ENCODE measurements around the gene AOC2. TPM values are rescaled to one million over a fixed set of nuclear protein-coding genes. Genes with fewer than 3 reads are reported as not detected.
A peak's percentile ranks its signal among the peaks of the same experiment; 100 is the strongest.

AOC2 gene
- total and polyA plus RNA-seq, 2 of the 13 experiments (the other 11 are each of a cell fraction or from before 2014, with no cell fraction given), result 1.2 to 3.3 TPM

- TF ChIP-seq ZFYVE20 (CRISPR knock-in tag; IDR thresholded peaks at IDR 0.05; ENCODE audit: borderline replicate concordance, low read depth), result no peak
- TF ChIP-seq ZNF282 (IDR thresholded peaks at IDR 0.05; ENCODE audit: partially characterized antibody), result no peak
- no peak for TF ChIP-seq MIER2 (CRISPR knock-in tag; IDR thresholded peaks at IDR 0.05)
- no peak for TF ChIP-seq CHD4 (IDR thresholded peaks at IDR 0.05; ENCODE audit: borderline replicate concordance, low read length)
- TF ChIP-seq DZIP1 (CRISPR knock-in tag; IDR thresholded peaks at IDR 0.05), result no peak
- TF ChIP-seq THAP11 (CRISPR knock-in tag; IDR thresholded peaks at IDR 0.05), result 0 out of 2 replicates have a peak, but pooled peaks have one; percentile 20
- peak in 1 of 2 experiments; percentile 73; a peak in 2 of 4 replicates for TF ChIP-seq KLF16 (CRISPR knock-in tag; IDR thresholded peaks at IDR 0.05)
- 0 out of 2 replicates have a peak, but pooled peaks have one; percentile 79 for TF ChIP-seq ZNF550 (CRISPR knock-in tag; IDR thresholded peaks at IDR 0.05; ENCODE audit: borderline replicate concordance)
- TF ChIP-seq TBX3 (IDR thresholded peaks at IDR 0.05; ENCODE audit: borderline replicate concordance), result no peak
- TF ChIP-seq SKI (IDR thresholded peaks at IDR 0.05; ENCODE audit: partially characterized antibody), result no peak
- TF ChIP-seq ZNF672 (CRISPR knock-in tag; IDR thresholded peaks at IDR 0.05), result no peak
- no peak for TF ChIP-seq ZNF235 (CRISPR knock-in tag; IDR thresholded peaks at IDR 0.05; ENCODE audit: borderline replicate concordance)
- TF ChIP-seq TGIF2 (CRISPR knock-in tag; IDR thresholded peaks at IDR 0.05), result no peak
- TF ChIP-seq FOXP4 (CRISPR knock-in tag; IDR thresholded peaks at IDR 0.05), result no peak; the same call in 1 of the 2 replicates
- no peak; the same call in 1 of the 2 replicates for TF ChIP-seq PITX1 (CRISPR knock-in tag; IDR thresholded peaks at IDR 0.05)
- TF ChIP-seq SSRP1 (CRISPR knock-in tag; IDR thresholded peaks at IDR 0.05), result no peak
- TF ChIP-seq KAT2B (IDR thresholded peaks at IDR 0.05; ENCODE audit: borderline replicate concordance, low read depth, low read length), result no peak
- TF ChIP-seq ELF4 (CRISPR knock-in tag; IDR thresholded peaks at IDR 0.05; ENCODE audit: borderline replicate concordance), result peak; percentile 67
- TF ChIP-seq DRAP1 (CRISPR knock-in tag; IDR thresholded peaks at IDR 0.05), result no peak
- TF ChIP-seq RNF2 (conservative IDR thresholded peaks at IDR 0.05; ENCODE audit: low read depth), result no peak
- TF ChIP-seq ZSCAN9 (CRISPR knock-in tag; IDR thresholded peaks at IDR 0.05; ENCODE audit: borderline replicate concordance), result no peak
- TF ChIP-seq CBX2 (IDR thresholded peaks at IDR 0.05; ENCODE audit: low read depth, low read length), result no peak
- no peak for TF ChIP-seq CBX2 (CRISPR knock-in tag; IDR thresholded peaks at IDR 0.05; ENCODE audit: low read depth)
- TF ChIP-seq HNRNPLL (IDR thresholded peaks at IDR 0.05; ENCODE audit: low read depth, low read length, poor library complexity, severe bottlenecking), result no peak
- 0 out of 2 replicates have a peak, but pooled peaks have one; percentile 62 for TF ChIP-seq ZNF747 (CRISPR knock-in tag; IDR thresholded peaks at IDR 0.05; ENCODE audit: borderline replicate concordance)
- TF ChIP-seq ZSCAN5A (CRISPR knock-in tag; IDR thresholded peaks at IDR 0.05; ENCODE audit: borderline replicate concordance), result no peak
These were observed 10.7 kb downstream of the AOC2 start (continued) for GRCh38 chr17:42855048-42855596.

Data from HepG2 (cell line).